Fibroblast of skin of left quadriceps (primary cell): Measurements from ENCODE around the gene TAAR1.
"Not testable (repeated sequence)": the region's sequence is repeated elsewhere in the genome, so short reads cannot be mapped to it uniquely, and the experiment has no call there.

Experiments
- DNase-seq, 2 experiments: peaks; one replicate each; pipeline ENCODE4 v3.0.0-alpha.2; 2013; ENCODE audit warnings: low read depth in 2 of 2

TAAR1 gene

GRCh38 chr6:132661906-132662305 is 2.9 kb upstream of the TAAR1 start:
- no peak for DNase-seq

DNA sequence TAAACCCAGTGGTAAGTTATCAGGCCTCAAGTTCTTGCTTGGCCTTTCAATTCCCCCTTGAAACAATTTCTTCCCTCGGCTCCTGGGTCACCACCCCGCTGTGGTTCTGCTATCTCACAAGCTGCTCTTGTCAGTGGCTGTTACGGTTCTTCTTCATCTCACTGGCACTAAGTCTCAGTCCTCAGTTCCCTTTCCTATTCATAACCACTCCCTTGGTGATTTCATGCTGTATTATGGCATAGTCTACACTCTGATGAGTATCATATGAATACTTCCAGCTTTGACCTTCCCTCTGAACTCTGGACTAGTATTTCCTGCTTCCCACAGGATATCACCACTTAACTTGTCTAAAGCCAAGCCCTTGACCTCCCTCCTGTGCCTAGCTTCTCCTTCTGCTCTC is 7.9 kb downstream of the TAAR1 start:
- no peak for DNase-seq

DNA sequence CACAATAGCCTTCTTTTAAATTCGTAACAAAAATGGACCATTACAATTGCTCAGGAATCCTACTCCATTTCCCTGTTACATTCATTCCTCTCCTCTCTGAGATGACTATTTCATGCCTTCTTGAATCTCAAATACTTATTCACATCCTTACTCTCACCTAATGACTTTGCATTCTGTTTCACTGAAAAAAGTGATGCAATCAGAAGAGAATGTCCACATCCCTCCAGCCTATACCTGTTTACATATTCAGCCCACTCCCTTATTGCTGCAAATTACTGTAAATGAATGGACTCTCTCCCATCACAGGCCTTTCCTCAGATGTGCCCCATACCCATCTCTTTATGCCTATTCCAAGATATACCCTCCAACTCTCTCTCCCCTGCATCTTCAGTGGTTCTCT is 8.6 kb downstream of the TAAR1 start:
- DNase-seq = no peak

GRCh38 chr6:132648828-132649227 is 10.2 kb downstream of the TAAR1 start:
- no peak for DNase-seq

GRCh38 chr6:132648356-132648755 is 10.6 kb downstream of the TAAR1 start:
- no peak for DNase-seq

DNA sequence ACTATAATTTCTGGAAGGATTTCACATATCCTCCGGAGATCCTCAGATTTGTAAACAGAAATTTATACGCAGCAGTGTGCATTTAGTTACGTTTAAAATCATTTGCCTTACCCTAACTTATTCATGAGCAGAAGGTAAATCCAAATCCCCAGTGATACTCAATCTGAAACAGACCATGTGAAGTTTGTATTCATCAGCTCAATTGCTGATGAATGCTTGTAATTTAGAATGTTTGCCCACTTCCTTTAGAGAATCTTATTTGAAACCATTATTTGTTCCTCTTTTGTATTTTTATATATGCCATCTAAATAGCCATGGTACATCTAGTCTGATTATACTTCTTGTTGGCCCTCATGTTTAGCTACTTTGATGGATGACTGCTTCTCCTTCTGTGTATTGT is 15.4 kb downstream of the TAAR1 start:
- no peak for DNase-seq

GRCh38 chr6:132637135-132637534 is 21.8 kb downstream of the TAAR1 start:
- DNase-seq = not testable (repeated sequence)

DNA sequence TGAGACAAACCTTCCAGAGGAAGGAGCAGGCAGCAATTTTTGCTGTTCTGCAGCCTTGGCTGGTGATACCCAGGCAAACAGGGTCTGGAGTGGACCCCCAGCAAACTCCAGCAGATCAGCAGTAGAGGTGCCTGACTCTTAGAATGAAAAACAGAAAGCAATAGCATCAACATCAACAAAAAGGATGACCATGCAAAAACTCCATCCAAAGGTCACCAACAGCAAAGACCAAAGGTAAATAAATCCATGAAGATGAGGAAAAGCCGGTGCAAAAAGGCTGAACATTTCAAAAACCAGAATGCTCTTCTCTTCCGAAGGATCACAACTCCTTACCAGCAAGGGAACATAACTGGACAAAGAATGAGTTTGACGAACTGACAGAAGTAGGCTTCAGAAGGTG is 23.1 kb downstream of the TAAR1 start:
- DNase-seq = not testable (repeated sequence)

DNA sequence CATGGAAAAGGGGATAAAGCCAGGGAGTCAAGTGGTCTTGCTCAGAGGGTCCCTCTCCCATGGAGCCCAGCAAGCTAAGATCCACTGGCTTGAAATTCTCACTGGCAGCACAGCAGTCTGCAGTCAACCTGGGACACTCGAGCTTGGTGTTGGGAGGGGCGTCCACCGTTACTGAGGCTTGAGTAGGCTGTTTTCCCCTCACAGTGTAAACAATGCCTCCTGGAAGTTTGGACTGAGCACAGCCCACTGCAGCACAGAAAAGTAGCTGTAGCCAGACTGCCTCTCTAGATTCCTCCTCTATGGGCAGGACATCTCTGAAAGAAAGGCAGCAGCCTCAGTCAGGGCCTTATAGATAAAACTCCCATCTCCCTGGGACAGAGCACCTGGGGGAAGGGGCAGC is 23.7 kb downstream of the TAAR1 start:
- DNase-seq = not testable (repeated sequence)

- no peak for DNase-seq
Measured at GRCh38 chr6:132634796-132635195, 24.2 kb downstream of the TAAR1 start.

DNA sequence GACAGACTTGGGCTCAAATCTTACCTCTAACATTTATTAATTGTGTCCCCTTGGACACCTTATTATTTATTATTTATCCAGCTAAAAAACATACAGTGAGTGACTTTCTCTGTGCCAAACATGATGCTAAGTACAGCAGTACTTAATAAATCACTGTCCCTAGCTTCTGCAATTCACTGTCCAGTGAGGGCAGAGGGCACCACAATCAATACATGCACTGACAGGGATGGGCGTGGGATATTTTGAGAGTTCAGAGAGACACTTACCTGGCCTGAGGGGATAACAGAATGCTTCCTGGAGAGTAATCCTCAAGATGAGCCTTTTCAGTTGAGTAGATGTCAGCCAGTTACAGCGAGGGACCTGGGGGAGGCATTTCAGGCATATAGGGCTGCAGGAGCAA is 25.6 kb downstream of the TAAR1 start:
- no peak for DNase-seq

GRCh38 chr6:132624175-132624574 is 34.8 kb downstream of the TAAR1 start, which contains the start of gene TAAR2:
Gene TAAR2 (minus strand): TSS chr6:132624275. CDS start chr6:132624275, 0 bp downstream.
- DNase-seq = no peak

GRCh38 chr6:132623106-132623845 is 35.7 kb downstream of the TAAR1 start:
- DNase-seq = no peak

- no peak for DNase-seq
Measured at GRCh38 chr6:132616677-132617076, 42.3 kb downstream of the TAAR1 start.

DNA sequence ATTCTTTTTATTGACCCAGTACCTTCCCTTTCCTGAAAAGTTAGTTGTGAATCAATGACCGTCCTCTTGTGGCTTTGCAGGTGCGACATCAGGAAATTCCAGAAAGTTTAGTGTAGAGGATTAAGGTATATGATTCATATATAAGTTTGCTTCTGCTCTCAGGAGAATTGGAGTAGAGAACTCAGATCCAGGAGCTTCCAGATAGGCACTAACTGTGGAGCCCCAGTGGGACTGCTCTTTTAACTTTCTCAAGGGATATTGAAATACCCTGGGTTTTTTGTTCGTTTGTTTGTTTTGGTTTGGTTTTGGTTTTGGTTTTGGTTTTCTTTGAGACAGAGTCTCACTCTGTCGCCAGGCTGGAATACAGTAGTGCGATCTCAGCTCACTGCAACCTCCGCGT is 44.4 kb downstream of the TAAR1 start:
- DNase-seq = no peak

- DNase-seq = no peak
Measured at GRCh38 chr6:132612449-132613108, 46.4 kb downstream of the TAAR1 start.

DNA sequence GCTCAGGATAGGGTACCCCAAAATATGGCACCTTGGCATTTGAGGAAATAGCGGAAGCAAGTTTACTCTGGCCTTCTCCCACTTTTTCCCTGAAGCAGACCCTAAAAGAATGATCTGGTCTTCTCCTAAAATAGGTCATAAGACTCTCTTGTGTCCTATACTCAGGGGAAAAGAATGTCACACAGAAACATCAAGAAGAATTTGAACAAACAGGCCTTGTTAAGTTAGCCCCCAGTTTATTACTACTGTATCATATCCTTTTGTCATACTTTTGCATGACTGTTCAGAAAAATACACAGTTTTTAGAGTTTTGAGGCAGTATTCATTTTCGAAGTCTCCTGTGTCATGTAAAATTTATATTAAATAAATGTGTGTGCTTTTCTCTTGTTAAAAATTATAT is 47.4 kb downstream of the TAAR1 start:
- DNase-seq = no peak

DNA sequence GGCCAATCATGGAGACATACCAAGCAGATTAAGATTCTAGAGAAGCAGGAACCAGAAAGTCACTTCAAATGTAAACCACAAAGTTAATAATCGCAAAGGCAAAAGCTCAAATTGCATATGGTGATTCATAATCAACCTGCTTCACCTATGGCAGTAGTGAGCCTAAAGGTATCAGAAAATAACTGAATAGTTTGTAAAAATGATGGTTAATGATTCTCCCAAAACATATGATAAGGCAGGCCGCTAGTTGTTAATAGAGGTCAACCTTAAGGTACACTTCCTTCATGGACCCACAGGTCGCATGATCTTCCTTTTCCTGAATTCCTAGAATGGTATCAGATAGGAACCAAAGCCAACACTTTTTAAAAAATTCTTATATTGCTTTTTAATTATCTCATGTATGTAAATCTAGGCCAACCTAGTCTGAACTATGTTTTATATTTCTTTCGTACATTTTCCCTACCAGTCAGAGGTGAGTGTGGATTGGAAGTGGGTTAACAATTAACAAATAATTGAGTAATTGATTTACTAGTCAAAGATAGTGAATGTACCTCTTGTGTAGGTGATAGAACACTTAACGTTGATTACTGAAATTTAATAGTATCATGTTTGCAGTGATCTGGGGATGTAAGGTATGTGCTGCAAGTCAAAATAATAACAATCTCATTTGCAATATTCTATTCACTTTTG is 51.3 kb downstream of the TAAR1 start:
- DNase-seq = no peak

GRCh38 chr6:132604635-132605152 is 54.3 kb downstream of the TAAR1 start:
- no peak for DNase-seq

DNA sequence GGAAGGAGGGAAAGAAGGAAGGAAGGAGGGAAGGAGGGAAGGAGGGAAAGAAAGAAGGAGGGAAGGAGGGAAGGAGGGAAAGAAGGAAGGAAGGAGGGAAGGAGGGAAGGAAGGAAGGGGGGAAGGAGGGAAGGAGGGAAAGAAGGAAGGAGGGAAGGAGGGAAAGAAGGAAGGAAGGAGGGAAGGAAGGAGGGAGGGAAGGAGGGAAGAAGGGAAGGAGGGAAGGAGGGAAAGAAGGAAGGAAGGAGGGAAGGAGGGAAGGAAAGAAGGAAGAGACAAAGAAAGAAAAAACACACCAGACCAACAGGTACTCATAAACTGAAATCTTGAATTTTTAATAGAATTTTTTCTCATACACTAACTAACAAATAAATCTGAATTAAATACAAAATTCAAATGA is 58.1 kb downstream of the TAAR1 start:
- DNase-seq = not testable (repeated sequence)

DNA sequence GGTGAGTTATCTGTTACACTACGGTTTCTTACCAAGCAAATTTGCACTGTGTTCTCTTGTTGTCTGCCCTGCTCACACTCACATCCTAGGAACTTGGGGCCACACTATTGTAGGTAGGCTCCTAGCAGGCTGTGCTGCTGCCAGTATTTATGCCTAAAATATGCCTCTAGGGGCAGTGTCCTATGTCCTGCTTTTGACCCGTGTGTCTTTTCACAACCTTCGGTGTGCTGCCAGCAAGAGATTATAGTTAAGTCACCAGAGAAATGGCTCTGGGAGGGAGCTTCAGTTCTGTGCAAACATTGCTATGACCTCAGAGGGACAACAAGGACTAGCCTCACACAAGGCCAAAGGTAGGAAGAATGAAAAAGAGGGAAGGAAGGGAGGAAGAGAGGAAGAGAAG is 60.5 kb downstream of the TAAR1 start:
- DNase-seq = no peak

DNA sequence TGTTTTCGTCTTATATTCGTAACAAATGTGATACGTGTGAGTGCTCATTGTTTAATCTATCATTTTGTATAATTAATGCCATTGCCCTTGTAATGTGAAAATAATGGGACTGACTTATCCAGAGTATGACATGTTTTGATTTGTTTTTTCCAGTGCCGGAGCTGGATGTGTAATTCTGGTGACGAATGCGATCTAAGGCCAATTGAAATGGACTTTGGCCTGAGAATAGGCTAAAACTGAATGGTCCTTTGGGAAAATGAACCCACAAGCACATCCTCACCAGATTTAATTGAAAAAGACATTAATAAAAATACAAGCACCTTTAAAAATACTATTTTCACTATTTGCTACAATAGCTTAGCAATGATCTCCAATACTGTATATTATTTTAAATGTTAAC is 62.8 kb downstream of the TAAR1 start:
- DNase-seq = no peak
